OCI-M2 (cell line): ENCODE measurements around the gene HRH1.
"Not testable (repeated sequence)": the region's sequence is repeated elsewhere in the genome, so short reads cannot be mapped to it uniquely, and the experiment has no call there.

Source experiments
- DNase-seq: peaks from one replicate; lab custom pipeline; 2025; ENCODE audit not compliant: unreplicated experiment; lab: John Stamatoyannopoulos, UW

Gene HRH1

GRCh38 chr3:11154036-11154952, at the start of gene HRH1:
Gene HRH1 (plus strand): TSS chr3:11154493. CDS start chr3:11259038, 104,545 bp downstream.
- no peak for DNase-seq

- not testable (repeated sequence) for DNase-seq
Observed at GRCh38 chr3:11113316-11113715, 41.0 kb upstream of the HRH1 start.

- DNase-seq = no peak
Observed at GRCh38 chr3:11115548-11115947, 38.7 kb upstream of the HRH1 start.

- no peak for DNase-seq
Observed at GRCh38 chr3:11116336-11117059, 37.8 kb upstream of the HRH1 start.

GRCh38 chr3:11117591-11117990, 36.7 kb upstream of the HRH1 start:
- no peak for DNase-seq

GRCh38 chr3:11118181-11118682, 36.1 kb upstream of the HRH1 start:
- DNase-seq = no peak

GRCh38 chr3:11120091-11120805, 34.0 kb upstream of the HRH1 start:
- no peak for DNase-seq

- DNase-seq = no peak
Observed at GRCh38 chr3:11126653-11127052, 27.6 kb upstream of the HRH1 start.

- DNase-seq = no peak
Observed at GRCh38 chr3:11128682-11129632, 25.3 kb upstream of the HRH1 start.

- no peak for DNase-seq
Observed at GRCh38 chr3:11130385-11130784, 23.9 kb upstream of the HRH1 start.

- no peak for DNase-seq
Observed at GRCh38 chr3:11131371-11131770, 22.9 kb upstream of the HRH1 start.

- not testable (repeated sequence) for DNase-seq
Observed at GRCh38 chr3:11131886-11132285, 22.4 kb upstream of the HRH1 start.

- no peak for DNase-seq
Observed at GRCh38 chr3:11132861-11133260, 21.4 kb upstream of the HRH1 start.

- DNase-seq = no peak
Observed at GRCh38 chr3:11134794-11135193, 19.5 kb upstream of the HRH1 start.

- no peak for DNase-seq
Observed at GRCh38 chr3:11136116-11136515, 18.2 kb upstream of the HRH1 start.

- no peak for DNase-seq
Observed at GRCh38 chr3:11136830-11137626, 17.3 kb upstream of the HRH1 start.

GRCh38 chr3:11137627-11137959, 16.7 kb upstream of the HRH1 start:
- DNase-seq = no peak

- no peak for DNase-seq
Observed at GRCh38 chr3:11138371-11138770, 15.9 kb upstream of the HRH1 start.

GRCh38 chr3:11140030-11140712, 14.1 kb upstream of the HRH1 start:
- DNase-seq = no peak
